Pancreas (tissue), 10 donors: ENCODE measurements around the gene DGKG. TPM values are rescaled to one million over a fixed set of nuclear protein-coding genes. Genes with fewer than 3 reads are reported as not detected.
A peak's percentile ranks its signal among the peaks of the same experiment; 100 is the strongest.

ENCODE experiments used
- ATAC-seq, 4 donors: fragments of 200-7000 bp; cut with Tn5 transposase; one replicate each; pipeline versions ENCODE4 v1.8.0 to v1.9.1; 2020; ENCODE audit warnings: mild to moderate bottlenecking in 4 of 4, moderate library complexity in 4 of 4
- DNase-seq, 6 donors: peaks; one replicate each; pipeline ENCODE4 v3.0.0-alpha.2; 2020
- FAIRE-seq: peaks from 2 replicates; lab custom pipeline; 2012; peaks lifted over from hg19 to GRCh38; lab: Jason Lieb, UNC
- H3K27ac ChIP-seq, 4 donors: fragments of 200-600 bp; sonication (generic); 1 replicate in 3 of 4; 2 replicates in 1 of 4; pipeline versions ENCODE4 v1.5.0 to v1.8.0; 2020
- H3K27me3 ChIP-seq, 4 donors: fragments of 200-600 bp; one replicate each; pipeline ENCODE4 v1.8.0; 2021
- H3K36me3 ChIP-seq, 3 donors: fragments of 200-600 bp; sonication (generic) in 1 of 3; one replicate each; pipeline versions ENCODE4 v1.5.0 to v1.8.0; 2020 to 2021
- H3K4me1 ChIP-seq, 3 donors: fragments of 200-600 bp; one replicate each; pipeline ENCODE4 v1.8.0; 2021
- H3K4me3 ChIP-seq, 4 donors: fragments of 200-600 bp; sonication (generic) in 2 of 4; one replicate each; pipeline versions ENCODE4 v1.5.0 to v1.8.0; 2020 to 2021
- H3K9me3 ChIP-seq, 4 donors: fragments of 200-600 bp; one replicate each; pipeline ENCODE4 v1.8.0; 2021
- WGBS, 2 donors: extraction: QIAGEN DNeasy Blood & Tissue Kit; methylation state at CpG; one replicate each; pipeline ENCODE4 v1.1.7; 2013; 5-methylcytosine and 5-hydroxymethylcytosine counted together
- intact Hi-C, 3 donors: fragments of 100-400 bp; cut with DNase I; formaldehyde crosslinking; loops; one replicate each; pipeline versions ENCODE4 v1.11.1 to v1.14.2; 2022
- polyA plus RNA-seq, 2 donors: library from polyadenylated mRNA; stranded (reverse); fragments of 200-250 nt; gene quantifications; one replicate each; pipeline ENCODE4 v1.2.3, GENCODE V29; 2013
- total RNA-seq, 6 donors: library from RNA; stranded (reverse); fragmentation: NEBNext Ultra II Directional in 4 of 6; extraction: Animal tissue kit (Norgen Biotek cat#: 25700) in 4 of 6; gene quantifications; one replicate each; pipeline versions ENCODE4 v1.2.1 to v1.2.4, GENCODE V29; 2021 to 2023
- TF ChIP-seq, protein P1 (sequence below), 4 donors: fragments of 200-600 bp; sonication (generic) in 3 of 4; IDR thresholded peaks; one replicate each; pipeline versions ENCODE4 v1.5.0 to v1.8.0; 2021; ENCODE audit warnings: antibody characterized with exemption in 4 of 4
- donor health status: healthy with polysubstance abuse.
- donor health status: DM: no; HTN: no; CAD: no; lungs with moderate emphysema.
- donor health status: DM: no; HTN: no; CAD: no.
- donor health status: control.
- donor health status: control.
- donor health status: Bipolar disorder and iron deficiency.
- donor health status: DM: yes; HTN: yes; CAD: no.
- donor health status: DM: no; HTN: no; CAD: no.
- donor health status: DM: no; HTN: no; CAD: no.
- donor health status: DM: yes; HTN: yes; CAD: no.

DGKG gene
- total and polyA plus RNA-seq, 8 donors: 0.16 to 2.0 (median 0.88) TPM

DNA sequence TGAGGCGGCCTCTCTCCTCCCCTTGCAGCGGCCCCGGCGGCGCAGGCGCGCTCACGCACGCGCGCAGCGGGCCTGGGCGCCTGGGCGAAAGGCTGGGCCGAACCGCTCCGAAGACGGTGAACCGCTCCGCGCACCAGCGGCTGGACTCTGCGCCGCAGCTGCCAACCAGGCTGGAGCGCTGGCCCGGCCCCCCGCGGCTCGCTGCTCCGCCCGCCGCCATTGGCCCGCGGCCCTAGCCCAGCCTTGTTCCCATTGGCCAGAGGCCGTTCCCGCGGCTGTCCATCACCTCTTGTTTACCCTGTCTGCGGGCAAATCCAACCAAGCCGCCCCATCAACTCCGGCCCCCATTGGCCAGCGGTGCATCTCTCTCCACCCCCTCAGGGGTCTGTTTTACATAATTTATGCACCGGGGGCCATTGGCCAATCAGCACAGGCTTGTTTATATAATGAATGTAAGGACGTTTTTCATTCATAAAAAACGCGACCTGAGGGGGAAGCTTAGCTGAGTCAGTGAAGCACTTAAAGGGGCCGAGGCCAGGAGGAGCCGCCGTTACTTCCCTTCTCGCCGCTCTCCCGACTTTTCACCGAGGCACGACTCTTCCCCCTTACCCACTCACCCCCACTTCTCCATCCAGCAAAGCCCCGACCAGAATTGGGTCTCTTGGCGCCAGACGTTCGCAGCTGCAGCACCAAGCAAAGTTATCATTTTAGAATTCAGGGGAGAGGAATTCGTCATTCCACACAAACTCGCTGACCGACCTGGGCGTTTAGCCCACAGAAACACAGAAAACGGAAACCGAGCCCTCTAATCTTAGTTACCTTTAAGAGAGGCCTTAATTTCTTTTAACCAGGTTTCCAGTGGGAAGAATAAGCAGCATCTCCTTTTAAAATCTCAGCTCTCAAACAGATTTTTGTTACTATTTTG, 252.8 kb downstream of the DGKG start, which contains the start of gene ETV5:
TSS of gene ETV5 (minus strand) at position 149 of the 925 bp plus-strand sequence. CDS start 3,221 bp downstream, outside the sequence.
- no peaks in the 10 kb centered on the region for H3K9me3 ChIP-seq
- FAIRE-seq: peak; percentile 85
- H3K27ac ChIP-seq: peak within 1 kb of the TSS; percentile 79 to 89 (median 86)
- DNase-seq: peak; percentile 97 to 100 (median 99)
- peak within 1 kb of the TSS; percentile 58 to 94 (median 86) for H3K4me3 ChIP-seq
- intact Hi-C loops: no loop called here
- H3K36me3 ChIP-seq: peaks cover 0 to 6% (median 0%) of the 10 kb centered on the region in 3 donors
- peaks cover 3 to 22% (median 18%) of the 10 kb centered on the region in 3 donors for H3K4me1 ChIP-seq
- ATAC-seq: peak; percentile 90 to 94 (median 92)
- 0% methylated on average over 50 to 63 of the region's 63 CpGs for WGBS, 2 donors
- no peaks in the 10 kb centered on the region for H3K27me3 ChIP-seq
- TF ChIP-seq, protein P1, sequence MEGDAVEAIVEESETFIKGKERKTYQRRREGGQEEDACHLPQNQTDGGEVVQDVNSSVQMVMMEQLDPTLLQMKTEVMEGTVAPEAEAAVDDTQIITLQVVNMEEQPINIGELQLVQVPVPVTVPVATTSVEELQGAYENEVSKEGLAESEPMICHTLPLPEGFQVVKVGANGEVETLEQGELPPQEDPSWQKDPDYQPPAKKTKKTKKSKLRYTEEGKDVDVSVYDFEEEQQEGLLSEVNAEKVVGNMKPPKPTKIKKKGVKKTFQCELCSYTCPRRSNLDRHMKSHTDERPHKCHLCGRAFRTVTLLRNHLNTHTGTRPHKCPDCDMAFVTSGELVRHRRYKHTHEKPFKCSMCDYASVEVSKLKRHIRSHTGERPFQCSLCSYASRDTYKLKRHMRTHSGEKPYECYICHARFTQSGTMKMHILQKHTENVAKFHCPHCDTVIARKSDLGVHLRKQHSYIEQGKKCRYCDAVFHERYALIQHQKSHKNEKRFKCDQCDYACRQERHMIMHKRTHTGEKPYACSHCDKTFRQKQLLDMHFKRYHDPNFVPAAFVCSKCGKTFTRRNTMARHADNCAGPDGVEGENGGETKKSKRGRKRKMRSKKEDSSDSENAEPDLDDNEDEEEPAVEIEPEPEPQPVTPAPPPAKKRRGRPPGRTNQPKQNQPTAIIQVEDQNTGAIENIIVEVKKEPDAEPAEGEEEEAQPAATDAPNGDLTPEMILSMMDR (IDR thresholded peaks at IDR 0.05): peak in 1 of 4 donors; percentile 23

DNA sequence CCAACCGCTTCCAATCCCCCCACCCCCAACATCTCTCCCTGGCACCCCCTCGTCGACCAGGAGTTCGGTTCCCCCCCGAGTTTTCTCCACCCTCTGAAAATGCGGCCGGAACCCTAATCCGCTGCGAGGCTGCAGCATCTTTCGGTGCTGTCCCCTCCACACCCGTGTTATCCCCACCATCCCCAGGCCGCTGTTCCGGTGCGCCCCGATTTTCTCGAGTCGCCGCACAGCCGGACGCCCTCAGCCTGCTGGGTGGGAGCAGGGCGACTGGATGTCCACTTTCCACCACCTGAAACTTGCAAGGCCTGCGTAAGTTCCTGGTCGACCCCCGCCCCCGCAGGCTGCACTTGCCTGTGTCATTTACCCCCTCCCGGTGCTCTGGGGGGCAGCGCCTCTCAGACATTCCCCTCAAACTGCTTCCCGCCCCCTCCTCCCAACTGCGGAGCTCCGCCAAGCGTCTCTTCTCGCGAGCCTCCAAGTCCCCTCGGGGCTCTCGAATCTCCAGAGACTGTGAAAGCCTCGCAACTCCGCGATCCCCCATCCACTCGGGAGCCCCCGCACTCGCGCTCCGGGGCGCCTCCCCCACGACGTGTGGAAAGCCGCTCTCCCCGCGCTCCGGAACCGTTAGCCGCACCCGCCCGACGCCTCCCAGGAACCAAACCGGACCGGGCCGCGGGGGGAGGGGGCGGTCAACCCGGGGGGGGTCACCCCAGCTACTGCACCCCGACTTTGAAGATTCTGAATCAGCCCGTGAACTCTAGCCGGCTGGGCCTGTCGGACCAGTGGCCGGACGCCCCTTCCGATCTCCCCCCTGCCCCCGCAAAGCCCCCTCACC, 253.7 kb downstream of the DGKG start:
- Histone ChIP-seq H3K36me3 (peaks cover 0 to 6% (median 0%) of the 10 kb centered on the region in 3 donors), H3K9me3 (no peaks in the 10 kb centered on the region), H3K27ac (peak overlapping the region; percentile 79 to 88 (median 84)), H3K4me3 (peak overlapping the region; percentile 58 to 94 (median 86)), H3K27me3 (no peaks in the 10 kb centered on the region), H3K4me1 (peaks cover 4 to 29% (median 18%) of the 10 kb centered on the region in 3 donors)
- intact Hi-C loops: no loop called here
- FAIRE-seq (no peak), ATAC-seq (peak; percentile 1 to 20 (median 12)), DNase-seq (peak in 4 of 6 donors; percentile 47 to 85 (median 62))
- TF ChIP-seq, protein P1 (IDR thresholded peaks at IDR 0.05): no peak
- 0 to 1% methylated on average over 65 to 69 of the region's 69 CpGs for WGBS, 2 donors

DNA sequence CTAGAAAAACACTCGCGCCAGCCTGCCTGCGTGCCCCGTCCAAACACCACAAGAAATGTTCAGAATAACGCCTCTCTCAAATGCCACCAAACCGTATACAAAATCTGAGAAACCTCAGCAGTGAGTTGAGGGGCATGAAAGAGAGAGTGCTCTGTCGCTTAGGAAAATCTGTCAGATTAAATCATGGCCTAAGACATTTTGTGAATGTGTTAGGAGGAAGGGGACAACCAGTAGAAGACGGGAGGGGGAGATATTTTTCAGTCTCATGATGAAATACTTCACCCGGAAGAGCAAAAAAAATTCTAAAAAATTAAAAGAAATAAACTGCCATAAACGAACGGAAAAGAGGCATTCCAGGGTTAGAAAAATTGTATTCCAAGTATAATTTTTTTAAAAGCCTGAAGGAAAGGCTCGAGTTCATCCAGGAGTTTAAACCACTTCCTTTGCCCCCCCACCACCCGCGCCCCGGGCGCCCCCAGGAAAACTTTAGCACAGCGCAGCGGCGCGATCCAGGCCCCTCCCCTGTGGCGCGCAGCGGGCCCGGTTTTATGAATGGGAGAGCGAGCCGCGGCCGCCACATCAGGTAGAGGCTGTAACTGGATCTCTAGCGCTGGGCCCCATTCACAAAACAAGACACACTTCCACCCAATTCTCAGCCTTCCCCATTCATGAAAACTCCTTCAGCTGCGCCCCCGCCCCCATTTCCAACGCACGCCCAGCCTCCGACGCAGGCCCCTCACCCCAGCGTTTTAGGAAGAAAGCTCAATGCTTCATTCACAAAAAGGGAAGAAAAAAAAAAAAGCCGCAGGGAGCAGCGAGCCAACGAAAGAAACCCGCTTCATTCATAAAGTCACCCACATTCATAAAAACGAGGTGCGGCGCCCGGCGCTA, 254.6 kb downstream of the DGKG start:
- Histone ChIP-seq H3K9me3 (no peaks in the 10 kb centered on the region), H3K27ac (peak overlapping the region in 3 of 4 donors; percentile 27 to 88 (median 87)), H3K4me1 (peaks cover 11 to 33% (median 22%) of the 10 kb centered on the region in 3 donors), H3K4me3 (peak overlapping the region; percentile 58 to 94 (median 86)), H3K36me3 (peaks cover 0 to 6% (median 0%) of the 10 kb centered on the region in 3 donors), H3K27me3 (no peaks in the 10 kb centered on the region)
- DNase-seq (peak; percentile 63 to 84 (median 68)), ATAC-seq (peak; percentile 25 to 59 (median 46)), FAIRE-seq (no peak)
- WGBS, 2 donors: 4% methylated on average over 45 of the region's 45 CpGs
- intact Hi-C loops: no loop called here
- TF ChIP-seq, protein P1 (IDR thresholded peaks at IDR 0.05): no peak

DNA sequence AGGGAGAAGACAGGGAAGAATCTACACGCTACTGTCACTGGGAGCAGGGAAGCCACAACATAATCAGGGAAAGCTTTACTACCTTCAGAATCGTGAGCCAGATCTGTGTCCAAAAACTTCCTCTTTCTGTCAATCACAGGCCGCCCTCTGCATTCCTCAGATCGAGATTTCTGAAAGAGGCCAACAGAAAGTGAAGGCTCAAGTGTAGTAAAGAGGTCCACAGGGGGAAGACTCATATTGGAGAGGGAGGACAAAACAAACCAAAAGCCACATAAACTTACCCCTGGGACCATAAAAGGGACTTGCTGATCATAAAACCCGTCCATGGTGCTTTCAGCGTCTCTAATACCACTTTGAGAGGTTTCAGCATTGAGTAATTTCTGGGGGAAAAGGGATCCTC, 256.5 kb downstream of the DGKG start:
- WGBS, 2 donors: 54 to 59% methylated on average over 6 of the region's 6 CpGs
- ATAC-seq (no peak), DNase-seq (no peak), FAIRE-seq (no peak)
- Histone ChIP-seq H3K9me3 (no peaks in the 10 kb centered on the region), H3K36me3 (peaks cover 0 to 6% (median 0%) of the 10 kb centered on the region in 3 donors), H3K27me3 (no peaks in the 10 kb centered on the region), H3K4me1 (peaks cover 11 to 33% (median 19%) of the 10 kb centered on the region in 3 donors), H3K4me3 (no peak overlapping the region), H3K27ac (no peak overlapping the region)
- TF ChIP-seq, protein P1 (IDR thresholded peaks at IDR 0.05): no peak
- intact Hi-C loops: no loop called here
